Brain pericyte (primary cell): ENCODE results near the gene DPT.
"Not testable (repeated sequence)": the region's sequence is repeated elsewhere in the genome, so short reads cannot be mapped to it uniquely, and the experiment has no call there.

Experiments
- DNase-seq: peaks from one replicate; pipeline ENCODE4 v3.0.0-alpha.2; 2012; ENCODE audit warnings: low read depth, low spot score

DPT gene

DNA sequence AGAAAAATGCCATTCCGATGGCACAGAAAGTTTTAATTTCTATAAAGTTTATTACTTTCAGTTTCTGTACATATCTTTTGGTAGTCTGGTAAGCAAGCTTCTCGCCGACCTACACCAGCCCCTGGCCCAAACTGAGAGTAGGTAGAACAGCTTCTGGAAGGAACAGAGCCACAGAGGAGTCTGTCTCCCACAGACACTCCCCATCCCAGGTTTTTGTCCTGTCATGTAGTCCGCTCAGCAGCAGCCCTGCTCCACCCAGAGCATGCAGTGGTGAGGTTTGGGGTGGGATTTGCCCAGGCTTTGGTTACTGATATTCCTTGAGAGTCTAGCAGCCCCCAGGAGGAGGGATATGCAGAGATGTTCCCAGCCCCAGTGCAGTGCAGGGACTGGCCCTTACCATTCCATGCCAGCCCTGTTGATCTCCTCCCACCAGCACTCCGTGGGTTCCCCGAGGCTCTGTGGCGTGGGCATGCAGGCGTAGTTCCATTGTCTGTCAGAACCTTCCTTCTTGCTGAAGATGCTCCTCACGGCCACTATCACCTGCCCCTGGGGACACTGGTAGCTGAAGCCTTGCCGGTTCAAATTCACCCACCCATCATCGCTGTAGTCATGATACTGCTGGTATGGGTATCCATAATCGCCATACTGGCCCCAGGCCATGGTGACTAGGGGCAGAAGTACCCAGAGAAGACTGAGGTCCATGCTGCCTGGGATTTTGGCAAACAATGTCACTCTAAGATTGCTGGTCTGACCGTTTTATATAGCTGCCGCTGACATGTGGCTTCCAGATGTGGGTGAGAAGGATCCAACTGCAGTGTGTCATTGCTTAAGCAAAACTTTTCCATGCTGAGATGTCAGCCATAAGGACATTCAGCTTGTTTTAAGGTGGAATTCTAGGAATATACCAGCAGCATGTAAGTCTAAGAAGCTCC is at the start of gene DPT:
DPT (minus strand) TSS at position 734 of the 932 bp plus-strand sequence; CDS start at position 702, 32 bp downstream.
- DNase-seq, result no peak

DNA sequence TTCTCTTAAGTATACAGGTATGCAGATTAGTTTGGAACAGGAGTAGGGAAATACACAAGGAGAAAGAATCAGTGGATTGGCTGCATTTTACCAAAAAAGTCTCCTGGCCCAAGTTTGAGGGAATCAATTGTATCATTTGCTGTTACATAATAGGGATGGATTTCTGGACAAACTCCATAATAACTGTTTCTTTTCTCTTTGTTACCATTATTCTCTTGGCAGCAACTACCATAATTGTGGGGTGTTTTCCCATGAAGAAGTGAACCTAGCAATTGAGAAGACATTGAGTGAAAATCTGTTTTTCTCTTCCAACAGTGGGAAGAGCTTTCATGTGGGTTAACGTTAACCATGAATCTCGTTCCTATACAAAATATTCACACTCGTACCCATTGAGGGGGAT is 46.4 kb upstream of the DPT start:
- DNase-seq, result no peak

DNA sequence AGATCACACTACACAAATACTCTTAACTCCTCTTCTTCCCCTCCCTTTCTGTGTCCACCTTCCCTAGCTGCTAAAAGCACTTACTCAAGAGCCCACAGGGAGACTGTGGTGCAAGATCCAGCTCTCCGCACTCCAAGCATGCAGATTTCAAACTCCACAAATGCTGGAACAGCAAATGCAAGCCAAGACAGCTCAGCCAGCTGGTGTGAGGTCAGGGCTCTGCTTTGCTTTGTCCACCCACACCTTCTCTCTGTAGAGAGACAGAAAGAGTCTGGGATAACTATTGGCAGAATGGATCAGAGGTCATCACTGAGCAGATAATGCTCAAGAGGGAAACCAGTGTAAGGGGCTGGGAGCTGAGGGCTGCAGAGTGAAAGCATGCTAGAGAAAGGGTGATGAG is 45.2 kb upstream of the DPT start:
- DNase-seq, result no peak

DNA sequence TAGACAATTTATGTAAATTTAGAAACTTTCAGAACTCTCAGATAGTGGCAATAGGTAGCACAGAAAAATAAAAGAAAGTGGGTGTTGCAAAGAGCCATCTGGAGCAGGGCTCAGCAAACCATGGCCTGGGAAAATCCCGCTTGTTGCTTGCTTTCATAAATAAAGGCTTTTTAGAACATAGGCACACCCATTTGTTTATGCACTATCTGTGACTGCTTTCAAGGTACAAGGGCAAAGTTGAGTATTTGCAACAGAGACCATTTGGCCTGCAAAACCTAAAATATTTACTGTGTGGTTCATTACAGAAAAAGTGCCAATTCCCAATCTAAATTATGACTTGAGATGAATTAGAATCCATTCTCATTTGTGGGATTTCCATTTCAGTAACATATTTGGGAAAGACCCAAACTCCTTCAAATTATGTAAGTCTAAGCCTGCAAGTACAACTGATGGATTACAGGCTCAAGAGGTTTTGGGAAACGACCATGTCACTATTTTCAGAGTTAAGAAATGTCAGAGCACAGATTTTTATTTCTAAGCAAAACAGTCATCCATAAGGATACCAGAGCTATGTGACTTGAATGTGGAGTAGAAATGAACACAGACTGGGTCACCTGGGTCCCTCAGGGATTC is 43.5 kb upstream of the DPT start:
- no peak for DNase-seq

DNA sequence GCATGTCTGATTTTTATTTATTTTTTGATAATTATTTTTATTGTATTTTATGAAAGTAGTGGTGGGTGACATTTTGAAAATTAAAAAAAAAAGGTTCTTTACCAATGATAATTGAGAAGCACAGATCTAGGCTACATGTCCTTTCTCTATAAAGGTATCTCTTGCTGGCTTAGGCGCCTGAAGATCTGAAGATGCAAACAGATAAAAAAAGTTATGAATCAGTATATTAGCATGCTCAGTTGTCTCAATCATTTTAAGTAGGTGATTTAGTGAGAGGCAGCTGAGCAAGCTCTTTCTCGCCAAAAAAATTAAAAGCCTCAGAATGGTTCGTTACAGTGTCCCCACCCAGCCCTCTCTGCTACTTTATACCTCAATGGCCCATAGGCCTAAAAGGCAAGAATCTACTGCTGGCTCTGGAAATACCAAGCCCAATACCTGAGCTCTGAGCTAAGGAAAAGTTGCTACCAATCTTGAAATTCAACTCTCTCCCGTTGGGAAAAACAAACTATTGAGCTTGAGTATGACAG is 42.2 kb upstream of the DPT start:
- no peak for DNase-seq

DNA sequence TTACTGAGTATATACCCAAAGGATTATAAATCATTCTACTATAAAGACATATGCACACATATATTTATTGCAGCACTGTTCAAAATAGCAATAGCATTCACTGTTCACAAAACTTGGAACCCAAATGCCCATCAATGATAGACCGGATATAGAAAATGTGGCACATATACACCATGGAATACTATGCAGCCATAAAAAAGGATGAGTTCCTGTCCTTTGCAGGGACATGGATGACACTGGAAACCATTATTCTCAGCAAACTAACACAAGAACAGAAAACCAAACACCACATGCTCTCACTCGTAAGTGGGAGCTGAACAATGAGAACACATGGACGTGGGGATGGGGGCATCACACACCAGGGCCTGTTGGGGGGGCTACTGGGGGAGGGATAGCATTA is 40.9 kb upstream of the DPT start:
- DNase-seq, result not testable (repeated sequence)

DNA sequence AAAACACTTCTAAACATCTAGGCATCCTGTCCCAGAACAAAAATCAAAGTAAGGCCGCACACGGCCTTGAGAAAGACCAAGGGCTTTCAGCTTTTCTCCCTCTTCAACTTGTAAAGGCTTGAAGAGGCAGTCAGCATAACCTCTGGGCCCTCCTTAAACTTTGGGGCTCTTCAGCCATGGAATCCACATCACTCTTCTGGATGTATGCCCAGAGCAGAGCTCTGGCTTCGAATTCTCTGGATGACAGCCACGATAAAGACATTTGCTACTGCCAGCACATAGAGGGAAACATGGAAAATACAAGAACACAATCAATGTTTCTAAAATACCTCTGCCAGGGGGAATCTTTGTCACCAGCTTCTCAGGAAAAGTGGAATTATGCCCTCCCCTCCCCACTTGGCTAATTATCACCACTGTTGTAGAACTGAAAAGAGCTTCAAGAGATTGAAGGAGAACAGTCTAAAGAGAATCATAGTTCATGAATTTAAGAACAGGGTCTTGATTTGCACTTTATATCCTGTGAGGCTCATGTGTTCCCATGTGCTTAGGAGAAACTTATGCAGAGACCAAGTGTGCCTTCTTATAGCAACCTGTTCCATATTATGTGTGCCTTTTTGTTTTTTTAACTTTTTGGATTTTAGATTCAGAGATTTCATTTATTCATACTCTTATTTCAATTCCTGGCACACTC is 39.0 kb upstream of the DPT start:
- DNase-seq, result no peak

DNA sequence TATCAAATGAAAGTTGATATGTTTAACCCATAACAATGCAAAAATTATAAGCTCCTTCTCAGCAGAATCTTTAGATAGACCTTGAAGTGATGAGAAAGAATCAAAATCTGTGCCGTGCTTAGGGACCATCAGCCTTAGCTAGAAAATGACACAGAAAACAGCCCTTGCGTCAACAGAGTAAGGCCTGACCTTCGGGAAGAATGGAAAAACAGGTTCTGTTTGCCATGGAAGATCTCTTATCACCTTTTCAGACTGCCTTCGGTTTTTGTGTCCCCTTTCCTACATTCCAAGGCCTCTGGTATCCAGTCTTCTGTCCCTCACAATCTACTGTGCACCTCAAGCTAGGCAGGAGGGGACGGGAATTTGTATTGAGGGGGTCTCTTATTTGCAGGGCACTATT is 37.6 kb upstream of the DPT start:
- no peak for DNase-seq

DNA sequence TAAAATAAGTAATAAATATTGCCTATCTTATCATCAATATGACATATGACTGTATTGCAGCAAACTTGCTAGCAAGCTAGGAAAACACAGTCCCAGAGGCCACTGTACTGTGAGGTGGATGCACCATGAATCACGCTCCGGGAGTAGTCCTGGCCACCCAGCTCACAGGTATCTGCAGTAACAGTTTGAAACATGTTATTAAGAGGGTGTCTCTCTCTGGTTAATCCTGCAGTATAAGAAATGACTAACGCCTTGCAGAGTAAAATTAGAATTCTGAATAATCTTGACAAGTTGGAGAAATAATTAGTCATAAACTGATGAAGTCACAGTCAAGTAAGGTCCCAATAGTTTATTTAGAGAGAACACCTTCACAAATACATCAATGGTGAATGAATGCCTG is 34.0 kb upstream of the DPT start:
- DNase-seq, result no peak

DNA sequence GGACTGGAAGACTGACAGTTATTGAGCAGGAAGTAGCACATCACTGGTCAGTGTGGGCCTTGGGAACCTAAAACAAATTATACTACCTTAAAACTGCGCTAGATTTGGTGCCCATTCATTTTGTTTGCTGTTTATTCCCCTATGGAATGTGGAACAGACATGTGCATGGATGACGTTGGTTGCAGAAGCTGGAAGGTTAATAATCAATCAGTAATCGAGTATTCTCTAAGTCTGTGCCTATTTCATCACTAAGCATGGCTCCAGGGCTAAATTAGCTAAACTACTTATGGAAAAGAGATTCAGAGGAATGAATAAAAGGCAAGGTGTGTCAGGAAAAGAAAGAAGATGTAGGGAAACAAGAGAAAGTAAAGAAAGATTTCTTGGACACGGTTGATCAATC is 33.5 kb upstream of the DPT start:
- DNase-seq, result no peak

DNA sequence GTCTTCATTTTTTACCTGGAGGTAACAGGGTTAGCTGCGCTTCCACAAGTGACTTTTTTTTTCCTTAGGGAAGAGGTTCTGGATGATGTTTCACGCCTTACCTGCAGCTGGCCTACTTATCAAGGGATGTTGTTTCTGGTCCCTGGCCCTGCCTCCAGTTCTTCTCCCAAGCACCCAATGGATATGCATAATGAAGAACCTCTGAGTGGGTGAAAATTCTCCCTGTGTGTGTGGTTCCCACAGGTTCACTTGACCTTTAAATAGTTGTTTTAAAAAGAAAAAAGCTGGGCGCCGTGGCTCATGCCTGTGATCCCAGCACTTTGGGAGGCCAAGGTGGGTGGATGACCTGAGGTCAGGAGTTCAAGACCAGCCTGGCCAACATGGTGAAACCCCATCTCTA is 31.8 kb upstream of the DPT start:
- DNase-seq, result no peak

DNA sequence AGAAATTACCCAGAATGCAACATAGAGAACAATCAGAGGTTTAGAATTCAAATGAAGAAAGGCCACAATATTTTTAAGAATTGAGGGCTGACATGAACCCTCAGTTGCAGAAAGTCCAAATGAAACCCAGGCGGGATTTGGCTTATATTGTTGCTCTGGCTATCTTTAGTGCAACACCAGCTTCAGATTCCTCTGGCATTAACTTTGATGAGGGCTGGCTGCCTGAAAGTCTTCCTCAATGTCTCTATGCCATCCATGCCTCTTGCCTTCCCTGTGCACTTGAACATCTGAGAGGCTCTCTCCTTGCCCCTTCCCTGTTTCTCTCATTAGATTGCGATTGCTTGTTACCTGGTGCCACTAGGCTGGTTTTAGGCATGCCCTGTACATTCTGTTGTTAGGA is 31.2 kb upstream of the DPT start:
- no peak for DNase-seq

DNA sequence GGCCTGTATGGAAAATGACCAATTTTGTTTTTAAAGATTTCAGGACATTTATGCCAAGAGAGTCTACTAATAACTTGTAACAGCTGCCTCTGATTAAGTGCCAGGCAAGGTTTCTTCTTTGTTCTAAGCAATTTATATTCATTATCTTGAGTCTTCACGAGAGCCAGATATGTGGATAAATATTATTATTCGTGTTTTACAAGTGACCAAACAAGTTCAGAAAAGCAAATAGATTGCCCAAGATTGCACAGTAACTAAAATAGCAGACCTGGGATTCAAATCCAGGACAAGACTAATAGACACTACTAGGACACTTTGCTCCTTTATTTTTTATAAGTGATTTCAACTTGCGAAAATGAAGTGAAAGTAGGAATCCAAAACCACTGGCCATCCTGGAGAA is 30.1 kb upstream of the DPT start:
- no peak for DNase-seq

DNA sequence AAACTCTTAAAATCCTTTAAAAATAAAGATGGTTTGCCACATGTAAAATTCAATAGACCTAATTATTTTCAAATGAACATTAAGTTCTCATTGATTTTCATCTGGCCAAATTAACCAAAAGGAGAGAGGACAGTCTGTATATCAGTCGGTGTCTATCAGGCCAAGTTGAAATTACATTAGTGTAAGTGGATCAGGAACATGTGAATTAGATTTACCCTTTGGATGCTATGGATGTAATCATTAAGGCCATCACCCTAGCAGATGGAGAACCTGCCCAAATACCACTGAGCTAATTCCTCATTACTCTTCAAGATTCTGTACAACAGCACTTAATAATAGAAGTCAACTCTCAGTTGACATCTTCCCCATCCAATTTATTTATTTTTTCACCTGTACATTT is 29.5 kb upstream of the DPT start:
- no peak for DNase-seq

DNA sequence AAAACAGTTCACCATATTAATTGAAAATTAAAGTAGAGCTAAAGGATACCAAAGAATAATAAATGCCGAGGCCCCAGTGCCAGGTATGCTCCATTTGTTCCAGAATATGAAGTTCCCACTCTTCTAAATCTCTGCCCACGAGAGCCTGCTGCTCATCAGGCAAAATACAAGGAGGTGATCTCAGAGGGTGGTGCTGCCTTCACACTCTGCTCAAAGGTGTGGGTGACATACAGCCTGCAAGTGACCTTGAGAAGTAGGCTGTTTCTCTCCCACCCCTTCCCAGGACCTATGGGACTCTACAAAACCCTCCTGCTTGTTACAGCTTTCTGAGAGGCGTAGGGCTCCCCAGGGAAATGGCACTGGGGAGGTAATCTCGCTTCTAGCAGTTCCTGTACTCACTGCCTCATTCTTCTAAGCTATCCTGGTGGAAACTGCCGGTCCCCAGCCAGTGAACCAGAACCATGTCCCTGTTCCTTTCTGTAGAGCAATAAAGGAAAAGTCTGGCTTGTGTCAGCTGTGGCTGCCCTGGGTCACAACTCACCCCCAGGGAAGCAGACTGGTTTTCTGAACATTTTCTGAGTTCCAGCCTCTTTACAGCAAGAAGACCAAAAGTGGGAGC is 26.9 kb upstream of the DPT start:
- DNase-seq, result no peak

DNA sequence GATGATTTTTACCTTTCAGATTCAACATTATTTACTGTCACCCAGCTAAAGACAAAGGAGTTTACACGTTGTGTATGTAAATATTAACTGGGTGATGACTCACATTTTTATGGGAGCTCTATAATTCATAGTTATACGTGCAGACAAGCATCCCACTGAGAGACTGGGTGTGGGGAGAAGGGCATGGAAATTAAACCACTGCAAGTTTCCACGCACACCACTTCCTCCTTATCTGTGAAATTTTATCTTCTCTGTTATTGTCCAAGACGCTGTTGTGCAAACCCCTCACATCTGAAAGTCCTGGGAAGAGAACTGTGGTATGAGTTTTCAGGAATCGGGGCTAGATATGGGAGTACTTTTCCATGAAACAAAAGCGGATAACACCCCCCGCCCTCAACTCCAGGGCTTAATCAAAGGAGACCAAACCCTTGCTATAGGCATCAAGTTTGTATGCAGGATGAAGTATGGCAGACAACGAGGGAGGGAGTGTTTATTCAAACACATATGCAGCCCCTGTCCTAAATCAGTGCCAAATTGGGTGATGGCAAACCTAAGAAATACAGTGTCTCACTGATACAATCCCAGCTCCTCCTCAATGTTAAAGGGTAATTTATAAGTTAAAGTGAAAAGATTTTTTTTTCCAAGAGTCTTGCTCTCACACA is 23.3 kb upstream of the DPT start:
- DNase-seq, result no peak

DNA sequence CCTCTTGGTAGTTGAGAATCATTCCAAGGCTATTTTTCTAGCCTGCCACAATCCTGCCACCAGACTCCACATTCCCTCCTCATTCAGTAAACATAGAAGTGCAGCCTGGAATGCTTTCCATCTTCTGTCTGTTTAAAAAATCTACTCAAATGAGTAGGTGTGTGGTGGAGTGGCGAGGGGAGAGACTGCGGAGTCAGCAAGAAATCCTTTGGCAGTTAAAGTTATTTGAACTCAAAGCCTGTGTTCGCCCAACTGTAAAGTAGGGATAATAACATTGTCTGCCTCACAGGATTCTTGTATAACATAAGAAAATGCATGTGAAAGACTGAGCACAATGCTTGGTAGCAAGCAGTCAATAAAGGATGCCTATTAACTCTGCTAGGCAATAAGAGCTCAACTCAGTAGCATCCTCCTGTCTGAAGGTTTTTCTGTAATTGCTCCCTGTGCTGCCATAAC is 22.2 kb upstream of the DPT start:
- DNase-seq, result no peak

DNA sequence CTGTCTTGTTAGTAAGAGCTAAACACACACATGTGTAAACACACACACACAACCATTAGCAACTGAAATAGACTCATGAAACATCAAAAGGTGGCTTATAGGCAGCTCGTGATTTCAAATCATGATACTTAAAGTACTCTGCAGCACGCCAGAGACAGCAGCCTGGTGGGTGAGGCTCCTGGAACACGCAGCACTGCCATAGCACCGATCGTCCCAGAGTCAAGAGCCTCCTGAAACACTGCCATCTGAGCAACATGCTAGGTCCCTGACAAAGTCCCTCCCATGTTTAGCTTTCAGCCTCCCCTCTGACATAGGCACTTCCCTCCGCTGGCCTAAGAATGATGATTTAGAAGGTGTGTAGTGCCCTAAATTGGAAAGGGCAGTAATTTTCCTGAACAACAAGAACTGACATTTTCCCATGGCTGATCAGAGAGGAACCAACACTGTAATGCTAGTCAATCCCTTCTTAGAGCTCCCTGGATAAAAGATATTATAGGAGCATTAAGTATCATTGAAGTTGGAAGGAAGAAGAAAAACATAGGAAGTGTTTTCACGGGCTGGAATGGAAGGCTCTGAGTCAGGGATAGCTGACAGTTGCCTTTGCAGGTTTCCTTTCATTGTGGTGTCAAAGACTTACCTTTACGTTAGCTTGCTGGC is 14.1 kb upstream of the DPT start:
- DNase-seq, result no peak

DNA sequence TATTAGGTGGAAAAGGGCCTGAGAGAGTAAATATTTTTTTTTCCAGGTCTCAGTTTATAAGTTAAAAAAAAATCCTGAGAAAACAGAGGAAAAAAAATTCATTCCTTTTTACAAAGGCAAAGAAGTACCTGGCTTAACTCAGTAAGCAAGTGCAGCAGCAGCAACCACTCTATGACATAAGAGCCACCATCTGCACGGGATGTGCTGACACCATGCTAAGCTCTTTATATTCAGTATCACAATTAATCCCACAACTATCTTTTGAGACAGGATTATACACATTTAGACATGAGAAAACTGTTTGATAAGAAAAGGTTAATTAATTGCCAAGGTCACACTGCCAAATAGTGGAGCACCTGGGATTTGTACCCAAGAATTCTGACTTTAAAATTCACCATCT is 13.4 kb upstream of the DPT start:
- DNase-seq, result no peak

DNA sequence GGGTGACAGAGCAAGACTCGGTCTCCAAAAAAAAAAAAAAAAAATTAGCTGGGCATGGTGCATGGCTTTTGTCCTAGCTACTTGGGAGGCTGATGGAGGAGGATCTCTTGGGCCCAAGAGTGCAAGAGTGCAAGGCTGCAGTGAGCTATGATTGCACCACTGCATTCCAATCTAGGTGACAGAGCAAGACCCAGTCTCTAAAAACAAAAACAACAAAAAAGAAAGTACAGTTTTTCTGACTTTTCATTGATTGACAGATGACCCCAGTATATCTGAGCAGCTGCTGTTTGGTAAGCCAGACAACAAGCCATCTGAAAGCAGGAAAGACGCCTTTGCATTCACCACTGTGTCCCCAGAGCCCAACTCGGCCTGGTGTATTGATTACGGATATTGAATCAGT is 10.9 kb upstream of the DPT start:
- no peak for DNase-seq

DNA sequence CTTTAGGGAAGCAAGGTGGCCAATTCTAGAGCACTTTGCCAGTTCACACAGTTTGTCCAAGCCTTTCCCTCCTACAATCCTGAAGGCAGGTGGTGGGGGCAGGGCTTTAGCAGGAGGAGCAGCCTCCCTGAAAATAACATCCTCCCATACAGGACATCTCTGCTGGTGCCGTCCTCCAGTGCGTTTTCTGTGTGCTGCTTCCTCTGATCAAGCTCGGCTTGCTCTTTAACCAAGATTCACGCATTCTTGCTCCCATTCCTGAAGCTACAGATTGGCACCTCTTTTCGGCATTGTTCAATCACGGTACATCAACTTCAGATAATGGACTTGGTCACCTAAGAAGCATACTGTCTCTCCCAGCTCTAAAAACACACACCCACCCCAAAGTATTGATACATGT is 7.5 kb upstream of the DPT start:
- no peak for DNase-seq
